ENCODE measurements around the gene LNX1.

LNX1 gene

GRCh38 chr4:53589511-53589910, 1.8 kb downstream of the LNX1 start:
- Histone ChIP-seq H3K4me1 (ENCODE audit: control insufficient read depth, insufficient read depth, low read length, poor library complexity, severe bottlenecking) (peaks cover 28% of the 10 kb centered on the region), H3K27ac (ENCODE audit: low read depth, low read length, severe bottlenecking) (no peak overlapping the region), H3K4me3 (ENCODE audit: extremely low read depth, insufficient read depth, low read length, poor library complexity, severe bottlenecking) (no peak overlapping the region), H3K36me3 (ENCODE audit: control insufficient read depth, insufficient read depth, low read length) (no peaks in the 10 kb centered on the region), H3K9me3 (ENCODE audit: control insufficient read depth, low read length) (no peaks in the 10 kb centered on the region)
- WGBS, 2 experiments (ENCODE audit: insufficient coverage in 2 of 2), result no CpG with 5 or more reads among the region's 2 CpGs

GRCh38 chr4:53587135-53587534, 4.2 kb downstream of the LNX1 start:
- 83 to 100% methylated on average over 2 of the region's 2 CpGs for WGBS, 2 experiments (ENCODE audit: insufficient coverage in 2 of 2)
- Histone ChIP-seq H3K27ac (ENCODE audit: low read depth, low read length, severe bottlenecking) (no peak overlapping the region), H3K36me3 (ENCODE audit: control insufficient read depth, insufficient read depth, low read length) (no peaks in the 10 kb centered on the region)

GRCh38 chr4:53586121-53586816, 5.0 kb downstream of the LNX1 start:
- Histone ChIP-seq H3K4me1 (ENCODE audit: control insufficient read depth, insufficient read depth, low read length, poor library complexity, severe bottlenecking) (peaks cover 11% of the 10 kb centered on the region), H3K9me3 (ENCODE audit: control insufficient read depth, low read length) (no peaks in the 10 kb centered on the region), H3K4me3 (ENCODE audit: extremely low read depth, insufficient read depth, low read length, poor library complexity, severe bottlenecking) (no peak overlapping the region), H3K36me3 (ENCODE audit: control insufficient read depth, insufficient read depth, low read length) (no peaks in the 10 kb centered on the region), H3K27ac (ENCODE audit: low read depth, low read length, severe bottlenecking) (no peak overlapping the region)
- WGBS, 2 experiments (ENCODE audit: insufficient coverage in 2 of 2), result 93 to 96% methylated on average over 4 to 5 of the region's 6 CpGs

More at GRCh38 chr4:53587135-53587534, 4.2 kb downstream of the LNX1 start:
- Histone ChIP-seq H3K4me3 (ENCODE audit: extremely low read depth, insufficient read depth, low read length, poor library complexity, severe bottlenecking) (no peak overlapping the region), H3K9me3 (ENCODE audit: control insufficient read depth, low read length) (no peaks in the 10 kb centered on the region), H3K4me1 (ENCODE audit: control insufficient read depth, insufficient read depth, low read length, poor library complexity, severe bottlenecking) (peaks cover 20% of the 10 kb centered on the region)

- H3K4me3 ChIP-seq (ENCODE audit: extremely low read depth, insufficient read depth, low read length, poor library complexity, severe bottlenecking), result no peak overlapping the region
- H3K4me1 ChIP-seq (ENCODE audit: control insufficient read depth, insufficient read depth, low read length, poor library complexity, severe bottlenecking), result no peaks in the 10 kb centered on the region
- WGBS, 2 experiments (ENCODE audit: insufficient coverage in 2 of 2), result 78 to 88% methylated on average over 2 to 3 of the region's 4 CpGs
- H3K27ac ChIP-seq (ENCODE audit: low read depth, low read length, severe bottlenecking), result no peak overlapping the region
- H3K36me3 ChIP-seq (ENCODE audit: control insufficient read depth, insufficient read depth, low read length), result no peaks in the 10 kb centered on the region
- no peaks in the 10 kb centered on the region for H3K9me3 ChIP-seq (ENCODE audit: control insufficient read depth, low read length)
Observed at GRCh38 chr4:53584658-53585057, 6.6 kb downstream of the LNX1 start.

GRCh38 chr4:53583513-53583912, 7.8 kb downstream of the LNX1 start:
- Histone ChIP-seq H3K4me3 (ENCODE audit: extremely low read depth, insufficient read depth, low read length, poor library complexity, severe bottlenecking) (no peak overlapping the region), H3K9me3 (ENCODE audit: control insufficient read depth, low read length) (no peaks in the 10 kb centered on the region), H3K27ac (ENCODE audit: low read depth, low read length, severe bottlenecking) (no peak overlapping the region), H3K36me3 (ENCODE audit: control insufficient read depth, insufficient read depth, low read length) (no peaks in the 10 kb centered on the region), H3K4me1 (ENCODE audit: control insufficient read depth, insufficient read depth, low read length, poor library complexity, severe bottlenecking) (no peaks in the 10 kb centered on the region)
- 93 to 100% methylated on average over 1 to 2 of the region's 3 CpGs for WGBS, 2 experiments (ENCODE audit: insufficient coverage in 2 of 2)

GRCh38 chr4:53582194-53582593, 9.1 kb downstream of the LNX1 start:
- Histone ChIP-seq H3K4me3 (ENCODE audit: extremely low read depth, insufficient read depth, low read length, poor library complexity, severe bottlenecking) (no peak overlapping the region), H3K4me1 (ENCODE audit: control insufficient read depth, insufficient read depth, low read length, poor library complexity, severe bottlenecking) (peaks cover 3% of the 10 kb centered on the region), H3K36me3 (ENCODE audit: control insufficient read depth, insufficient read depth, low read length) (no peaks in the 10 kb centered on the region), H3K27ac (ENCODE audit: low read depth, low read length, severe bottlenecking) (no peak overlapping the region), H3K9me3 (ENCODE audit: control insufficient read depth, low read length) (no peaks in the 10 kb centered on the region)
- WGBS, 2 experiments (ENCODE audit: insufficient coverage in 2 of 2), result 61 to 75% methylated on average over 4 of the region's 4 CpGs

GRCh38 chr4:53580274-53580673, 11.0 kb downstream of the LNX1 start:
- Histone ChIP-seq H3K4me1 (ENCODE audit: control insufficient read depth, insufficient read depth, low read length, poor library complexity, severe bottlenecking) (peaks cover 9% of the 10 kb centered on the region), H3K27ac (ENCODE audit: low read depth, low read length, severe bottlenecking) (no peak overlapping the region), H3K36me3 (ENCODE audit: control insufficient read depth, insufficient read depth, low read length) (no peaks in the 10 kb centered on the region), H3K4me3 (ENCODE audit: extremely low read depth, insufficient read depth, low read length, poor library complexity, severe bottlenecking) (no peak overlapping the region), H3K9me3 (ENCODE audit: control insufficient read depth, low read length) (no peaks in the 10 kb centered on the region)
- WGBS, 2 experiments (ENCODE audit: insufficient coverage in 2 of 2), result 88 to 91% methylated on average over 1 to 3 of the region's 3 CpGs

- Histone ChIP-seq H3K4me1 (ENCODE audit: control insufficient read depth, insufficient read depth, low read length, poor library complexity, severe bottlenecking) (peaks cover 9% of the 10 kb centered on the region), H3K4me3 (ENCODE audit: extremely low read depth, insufficient read depth, low read length, poor library complexity, severe bottlenecking) (no peak overlapping the region), H3K36me3 (ENCODE audit: control insufficient read depth, insufficient read depth, low read length) (no peaks in the 10 kb centered on the region), H3K27ac (ENCODE audit: low read depth, low read length, severe bottlenecking) (no peak overlapping the region), H3K9me3 (ENCODE audit: control insufficient read depth, low read length) (no peaks in the 10 kb centered on the region)
- 100% methylated on average over 2 of the region's 3 CpGs; no CpG with 5 or more reads in 1 of the 2 experiments for WGBS, 2 experiments (ENCODE audit: insufficient coverage in 2 of 2)
Observed at GRCh38 chr4:53579826-53580225, 11.5 kb downstream of the LNX1 start.

- no peak overlapping the region for H3K4me3 ChIP-seq (ENCODE audit: extremely low read depth, insufficient read depth, low read length, poor library complexity, severe bottlenecking)
- no peaks in the 10 kb centered on the region for H3K36me3 ChIP-seq (ENCODE audit: control insufficient read depth, insufficient read depth, low read length)
- 57 to 80% methylated on average over 1 of the region's 2 CpGs for WGBS, 2 experiments (ENCODE audit: insufficient coverage in 2 of 2)
- no peaks in the 10 kb centered on the region for H3K9me3 ChIP-seq (ENCODE audit: control insufficient read depth, low read length)
- peak overlapping the region; percentile 65 for H3K27ac ChIP-seq (ENCODE audit: low read depth, low read length, severe bottlenecking)
- peaks cover 13% of the 10 kb centered on the region for H3K4me1 ChIP-seq (ENCODE audit: control insufficient read depth, insufficient read depth, low read length, poor library complexity, severe bottlenecking)
Observed at GRCh38 chr4:53576676-53577372, 14.5 kb downstream of the LNX1 start.

GRCh38 chr4:53576071-53576617, 15.1 kb downstream of the LNX1 start:
- WGBS, 2 experiments (ENCODE audit: insufficient coverage in 2 of 2), result 94 to 98% methylated on average over 3 to 8 of the region's 9 CpGs
- Histone ChIP-seq H3K9me3 (ENCODE audit: control insufficient read depth, low read length) (no peaks in the 10 kb centered on the region), H3K4me1 (ENCODE audit: control insufficient read depth, insufficient read depth, low read length, poor library complexity, severe bottlenecking) (peaks cover 13% of the 10 kb centered on the region), H3K27ac (ENCODE audit: low read depth, low read length, severe bottlenecking) (no peak overlapping the region), H3K4me3 (ENCODE audit: extremely low read depth, insufficient read depth, low read length, poor library complexity, severe bottlenecking) (no peak overlapping the region), H3K36me3 (ENCODE audit: control insufficient read depth, insufficient read depth, low read length) (no peaks in the 10 kb centered on the region)

GRCh38 chr4:53575552-53575951, 15.7 kb downstream of the LNX1 start:
- H3K27ac ChIP-seq (ENCODE audit: low read depth, low read length, severe bottlenecking), result no peak overlapping the region
- no peak overlapping the region for H3K4me3 ChIP-seq (ENCODE audit: extremely low read depth, insufficient read depth, low read length, poor library complexity, severe bottlenecking)
- WGBS, 2 experiments (ENCODE audit: insufficient coverage in 2 of 2), result 89 to 93% methylated on average over 4 of the region's 4 CpGs
- no peaks in the 10 kb centered on the region for H3K36me3 ChIP-seq (ENCODE audit: control insufficient read depth, insufficient read depth, low read length)
- H3K9me3 ChIP-seq (ENCODE audit: control insufficient read depth, low read length), result no peaks in the 10 kb centered on the region
- peaks cover 13% of the 10 kb centered on the region for H3K4me1 ChIP-seq (ENCODE audit: control insufficient read depth, insufficient read depth, low read length, poor library complexity, severe bottlenecking)

All from mesodermal cell (in vitro differentiated cells).